SIG-M5 treated with dmso at 0.1 percent for 504 hours (cell line): Measurements from ENCODE around the gene LAMB1.
"Not testable (repeated sequence)": the region's sequence is repeated elsewhere in the genome, so short reads cannot be mapped to it uniquely, and the experiment has no call there.

Experiments used
- DNase-seq: peaks from one replicate; lab custom pipeline; 2025; ENCODE audit not compliant: unreplicated experiment; lab: John Stamatoyannopoulos, UW

Gene LAMB1

DNA sequence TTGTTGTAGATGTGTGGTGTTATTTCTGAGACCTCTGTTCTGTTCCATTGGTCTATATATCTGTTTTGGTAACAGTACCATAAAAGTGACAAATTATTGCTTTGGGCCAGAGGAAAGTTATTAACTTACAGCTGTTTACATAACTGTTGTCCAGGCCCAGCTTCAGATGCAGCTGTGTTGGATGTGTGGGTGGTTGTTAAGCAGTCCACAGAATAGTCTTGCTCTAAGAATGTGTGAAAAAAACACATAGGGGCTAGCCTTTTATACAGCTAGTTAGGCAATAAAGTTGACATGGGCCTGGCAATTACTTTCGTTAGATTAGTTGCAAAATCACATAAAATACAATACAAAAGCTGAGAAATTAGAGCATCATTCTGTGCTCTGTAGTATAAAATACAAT, 80.1 kb downstream of the LAMB1 start:
- DNase-seq = no peak

DNA sequence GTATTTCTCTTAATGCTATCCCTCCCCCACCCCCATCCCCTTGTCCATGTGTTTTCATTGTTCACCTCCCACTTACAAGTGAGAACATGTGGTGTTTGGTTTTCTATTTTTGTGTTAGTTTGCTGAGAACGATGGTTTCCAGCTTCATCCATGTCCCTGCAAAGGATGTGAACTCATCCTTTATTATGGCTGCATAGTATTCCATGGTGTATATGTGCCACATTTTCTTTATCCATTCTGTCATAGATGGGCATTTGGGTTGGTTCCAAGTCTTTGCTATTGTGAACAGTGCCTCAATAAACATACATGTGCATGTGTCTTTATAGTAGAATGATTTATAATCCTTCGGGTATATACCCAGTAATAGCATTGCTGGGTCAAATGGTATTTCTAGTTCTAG, 81.1 kb downstream of the LAMB1 start:
- DNase-seq = not testable (repeated sequence)

DNA sequence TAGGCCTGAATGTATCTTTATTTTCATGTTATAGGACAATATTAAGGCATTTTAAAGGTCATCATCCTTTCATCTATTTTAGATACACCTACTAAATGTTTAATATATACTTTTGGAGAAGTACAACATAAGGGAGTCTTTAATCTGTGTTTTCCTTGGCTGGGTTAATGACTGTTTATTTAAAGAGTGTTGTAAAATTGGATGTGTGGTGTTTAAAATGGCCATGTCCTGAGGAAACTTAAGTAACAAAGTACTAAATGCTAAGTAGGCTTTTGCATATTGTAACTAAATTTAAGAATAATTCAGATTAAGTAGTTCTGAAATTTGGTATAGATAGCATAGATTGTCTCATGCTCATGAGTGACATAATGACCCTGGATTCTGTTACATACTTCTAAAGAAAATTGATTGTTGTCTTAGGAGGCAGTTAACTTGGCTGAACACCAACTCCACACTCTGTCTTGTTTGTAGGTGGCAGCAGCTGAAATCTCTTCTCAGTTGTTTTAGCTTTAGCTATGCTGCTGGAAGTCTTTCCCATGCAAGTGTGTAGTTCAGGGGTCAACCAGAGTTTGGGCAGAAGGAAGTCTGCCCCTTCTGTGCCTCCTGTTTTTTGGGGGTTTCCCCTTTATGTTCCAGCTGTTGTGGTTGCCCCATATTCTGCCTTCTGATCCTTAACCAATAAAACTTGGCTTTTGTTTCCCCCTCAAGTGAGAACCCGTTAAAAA, 82.8 kb downstream of the LAMB1 start:
- DNase-seq = no peak

DNA sequence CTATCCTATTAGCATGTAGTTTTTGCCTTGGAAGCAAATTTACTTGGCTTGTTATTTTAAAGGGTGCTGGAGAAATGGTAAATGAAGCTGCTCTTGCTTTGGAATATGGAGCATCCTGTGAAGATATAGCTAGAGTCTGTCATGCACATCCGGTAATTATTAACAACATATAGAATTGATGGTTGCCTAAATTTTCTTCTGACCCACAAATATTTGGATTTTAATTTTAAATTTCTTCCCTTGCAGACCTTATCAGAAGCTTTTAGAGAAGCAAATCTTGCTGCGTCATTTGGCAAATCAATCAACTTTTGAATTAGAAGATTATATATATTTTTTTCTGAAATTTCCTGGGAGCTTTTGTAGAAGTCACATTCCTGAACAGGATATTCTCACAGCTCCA, 84.0 kb downstream of the LAMB1 start:
- no peak for DNase-seq

DNA sequence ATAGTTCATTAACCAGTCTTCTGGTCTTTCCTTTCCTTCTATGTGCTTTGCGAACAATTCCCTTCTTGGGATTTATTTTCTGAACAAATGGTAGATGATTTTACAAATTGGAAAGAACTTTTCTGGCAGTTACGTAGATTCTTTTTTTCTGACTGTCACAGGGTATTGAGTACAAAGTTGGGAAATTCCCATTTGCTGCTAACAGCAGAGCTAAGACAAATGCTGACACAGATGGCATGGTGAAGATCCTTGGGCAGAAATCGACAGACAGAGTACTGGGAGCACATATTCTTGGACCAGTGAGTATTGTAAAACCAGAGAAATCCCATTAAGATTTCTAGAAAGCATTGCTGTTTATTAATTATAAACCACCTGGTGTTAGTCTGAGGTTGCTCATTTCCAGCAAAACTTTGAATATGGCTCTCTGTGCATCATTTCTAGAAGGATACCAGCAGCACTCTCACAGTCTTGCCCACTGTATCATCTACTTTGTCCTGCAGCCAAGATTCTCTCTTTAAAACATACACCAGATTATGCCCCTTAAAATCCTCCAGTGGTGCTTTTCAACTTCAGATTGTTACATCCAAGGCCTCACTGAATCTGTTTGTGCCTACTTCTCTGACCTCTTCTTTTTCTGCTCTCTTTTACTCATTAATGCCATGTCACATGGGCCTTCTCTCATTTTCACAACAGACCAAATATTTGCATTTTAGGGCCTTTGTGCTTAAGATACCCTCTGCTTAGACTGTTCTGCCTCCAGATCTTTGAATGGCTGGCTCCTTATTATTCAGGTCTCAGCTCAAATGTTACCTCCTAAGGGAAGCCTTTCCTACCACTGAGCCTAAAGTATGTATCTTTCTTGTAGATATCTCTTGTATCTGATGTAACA, 85.0 kb downstream of the LAMB1 start:
- no peak for DNase-seq

DNA sequence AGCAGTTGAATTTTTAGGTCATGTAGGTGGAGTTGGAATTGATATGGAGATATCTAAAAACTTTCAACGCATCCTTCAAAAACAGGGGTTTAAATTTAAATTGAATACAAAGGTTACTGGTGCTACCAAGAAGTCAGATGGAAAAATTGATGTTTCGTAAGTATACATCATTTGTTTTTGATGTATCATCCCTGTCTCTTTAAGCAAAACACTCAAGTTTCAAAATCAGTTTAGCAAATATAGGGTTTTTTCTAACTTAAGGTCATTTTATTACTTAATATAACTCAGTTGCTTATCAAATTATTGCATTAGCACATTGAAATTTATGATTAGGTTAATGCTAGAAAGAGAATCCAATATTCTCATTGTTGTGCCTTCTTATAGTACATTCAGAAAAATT, 87.4 kb downstream of the LAMB1 start:
- DNase-seq = no peak

DNA sequence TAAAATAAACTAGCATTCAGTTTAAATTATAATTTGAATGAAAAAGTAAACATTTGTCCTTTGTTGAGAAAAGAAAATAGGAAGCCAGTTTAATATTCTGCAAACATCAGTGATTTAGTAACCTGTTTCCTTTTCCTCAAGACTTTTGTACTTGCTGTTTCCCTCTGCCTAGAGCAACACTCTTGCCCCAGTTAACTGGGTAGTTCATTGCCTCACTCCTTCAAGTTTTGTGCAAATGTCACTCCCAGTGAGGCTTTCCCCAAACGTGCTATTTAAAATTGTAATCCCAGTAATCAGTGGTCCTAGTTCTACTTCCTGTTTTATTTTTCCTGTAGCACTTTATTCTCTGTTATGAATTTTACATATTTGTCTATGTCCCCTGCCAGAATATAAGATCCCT, 88.1 kb downstream of the LAMB1 start:
- peak; percentile 9 for DNase-seq

DNA sequence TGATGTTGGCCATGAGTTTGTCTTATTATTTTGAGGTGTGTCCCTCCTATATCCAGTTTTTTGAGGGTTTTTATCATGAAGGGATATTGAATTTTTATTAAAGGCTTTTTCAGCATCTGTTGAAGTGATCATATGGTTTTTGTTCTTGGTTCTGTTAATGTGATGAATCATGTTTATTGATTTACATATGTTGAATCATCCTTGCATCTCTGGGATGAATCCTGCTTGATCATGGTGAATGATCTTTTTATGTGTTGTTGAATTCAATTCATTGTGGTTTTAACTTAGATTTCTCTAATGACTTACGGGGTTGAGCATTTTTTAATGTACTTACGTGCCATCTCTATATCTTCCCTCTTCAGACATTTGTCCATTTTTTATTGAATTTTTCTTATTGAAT, 89.1 kb downstream of the LAMB1 start:
- DNase-seq = no peak

DNA sequence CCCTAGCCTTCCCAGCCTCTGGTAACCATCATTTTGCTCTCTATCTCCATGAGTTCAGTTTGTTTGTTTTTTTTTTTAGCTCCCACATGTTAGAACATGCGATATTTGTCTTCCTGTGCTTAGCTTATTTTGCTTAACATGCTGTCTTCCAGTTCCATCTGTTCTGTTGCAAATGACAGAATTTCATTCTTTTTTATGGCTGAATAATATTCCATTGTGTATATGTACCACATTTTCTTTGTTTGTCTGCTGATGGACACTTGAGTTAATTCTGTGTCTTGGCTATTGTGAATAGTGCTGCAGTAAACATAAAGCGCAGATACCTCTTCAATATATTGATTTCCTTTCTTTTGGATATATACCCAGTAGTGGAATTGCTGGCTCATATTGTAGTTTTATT, 91.0 kb downstream of the LAMB1 start:
- no peak for DNase-seq

DNA sequence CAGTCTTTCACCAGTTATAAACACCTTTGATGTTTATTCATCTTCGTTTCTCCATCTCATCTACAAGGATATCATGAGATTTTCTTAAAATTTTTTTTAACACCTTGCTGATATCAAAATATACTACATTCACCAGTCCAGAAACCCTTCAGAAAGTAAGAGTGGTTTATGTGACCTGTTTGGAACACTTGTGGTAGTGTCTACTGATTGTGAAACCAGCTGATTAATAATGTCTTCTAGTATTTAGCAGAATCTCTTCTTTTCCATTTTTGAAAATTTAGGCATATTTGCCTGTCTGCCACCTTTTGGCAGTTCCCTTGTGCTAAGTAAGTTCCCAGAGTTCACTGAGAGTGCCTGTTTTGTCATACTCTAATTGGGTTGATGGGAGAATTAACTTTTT, 93.5 kb downstream of the LAMB1 start:
- no peak for DNase-seq

DNA sequence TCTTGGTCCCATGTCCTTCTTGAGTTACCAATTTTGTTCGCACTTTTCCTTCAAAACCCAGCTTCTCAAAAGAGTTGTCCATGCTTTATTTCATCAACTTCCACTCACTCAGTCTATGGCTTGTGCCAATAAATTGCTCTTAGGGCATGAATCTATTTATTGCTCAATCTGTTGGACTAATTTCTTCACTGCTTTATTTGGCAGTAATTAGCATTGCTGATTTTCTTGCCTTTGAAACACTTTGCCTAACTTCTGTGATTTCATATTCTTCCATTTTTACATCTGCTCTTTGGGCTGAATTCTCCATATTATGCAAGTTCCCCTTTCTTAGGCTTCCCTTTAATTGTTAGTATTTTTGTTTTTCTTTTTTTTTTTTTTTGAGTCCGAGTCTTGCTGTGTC, 95.2 kb downstream of the LAMB1 start:
- DNase-seq = peak; percentile 73

DNA sequence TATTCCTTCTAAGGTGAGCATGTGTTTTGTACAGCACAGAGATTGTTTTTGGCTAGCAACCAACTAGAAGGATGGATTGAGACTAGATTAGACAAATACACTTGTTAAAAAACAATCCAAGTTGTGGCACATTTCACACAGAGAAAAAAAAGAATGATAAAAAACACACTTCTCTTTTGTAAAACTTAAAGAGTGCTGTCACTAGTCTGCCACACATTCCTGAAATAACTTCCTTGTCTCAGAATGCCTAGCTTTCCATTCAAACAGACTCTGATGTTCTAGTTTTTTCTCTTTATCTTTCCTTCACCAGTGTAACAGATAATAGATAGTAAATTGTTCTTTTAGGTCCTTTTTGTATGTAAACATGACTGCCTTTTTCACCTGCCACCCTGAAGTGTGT, 100.6 kb downstream of the LAMB1 start:
- DNase-seq = no peak

DNA sequence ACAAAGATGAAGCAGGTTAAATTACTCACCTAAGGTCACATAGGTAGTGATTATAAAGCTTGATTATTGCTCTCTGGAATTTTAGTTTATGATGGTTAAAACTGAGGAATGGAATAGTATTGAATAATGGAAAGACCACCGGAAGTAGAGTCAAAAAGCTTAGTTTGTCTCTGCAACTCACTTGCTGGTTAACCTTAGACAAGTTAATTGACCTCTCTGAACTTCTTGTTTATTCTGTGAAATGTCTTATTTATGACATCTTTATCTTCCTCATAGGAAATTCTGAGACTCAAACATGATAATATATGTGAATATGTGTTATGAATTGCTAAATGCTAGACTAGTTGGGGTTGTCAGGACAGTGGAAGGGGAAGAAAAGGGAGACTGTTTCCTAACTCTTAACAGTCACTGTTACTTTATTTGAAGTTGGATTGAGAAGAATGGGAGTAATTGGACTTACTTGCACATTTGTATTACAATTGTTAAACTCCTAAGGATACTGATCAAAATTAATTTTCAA, 102.4 kb downstream of the LAMB1 start:
- DNase-seq = no peak

DNA sequence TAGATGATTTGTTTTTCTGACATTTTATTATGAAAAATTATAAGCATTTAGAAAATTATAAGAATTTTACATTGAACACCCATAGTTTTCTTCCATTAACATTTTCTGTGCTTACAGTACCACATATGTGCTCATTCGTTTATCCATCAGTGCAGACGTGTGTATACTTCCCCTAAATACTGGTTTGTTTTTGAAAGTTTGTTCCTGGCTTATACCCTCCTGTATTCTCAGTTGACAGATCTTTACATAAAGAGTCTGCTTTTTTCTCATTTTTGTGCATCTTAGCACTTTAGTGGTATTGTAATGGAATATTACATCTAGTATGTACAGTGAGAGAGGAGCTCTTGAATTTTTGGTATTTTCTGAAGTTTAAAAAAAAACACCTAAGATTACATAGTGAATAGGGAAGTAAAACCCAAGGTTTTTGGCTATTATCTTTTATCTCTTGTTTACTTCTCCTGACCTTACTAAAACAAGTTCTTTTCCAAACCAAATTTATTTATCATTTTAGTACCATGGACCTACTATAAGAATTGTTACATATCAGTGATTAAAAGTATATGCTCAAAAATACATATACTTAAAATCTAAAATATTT, 103.9 kb downstream of the LAMB1 start:
- DNase-seq = peak; percentile 15

DNA sequence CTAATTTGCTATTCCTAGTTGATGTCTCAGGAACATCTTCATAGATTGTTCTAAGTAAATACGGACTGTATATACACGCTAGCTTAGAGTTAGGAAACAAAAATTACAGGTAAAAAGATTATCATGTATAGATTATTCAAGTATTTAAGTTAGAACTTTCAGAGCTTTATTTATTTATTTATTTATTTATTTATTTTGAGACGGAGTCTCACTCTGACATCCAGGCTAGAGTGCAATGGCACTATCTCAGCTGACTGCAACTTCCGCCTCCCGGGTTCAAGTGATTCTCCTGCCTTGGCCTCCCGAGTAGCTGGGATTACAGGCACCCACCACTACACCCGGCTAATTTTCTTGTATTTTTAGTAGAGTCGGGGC, 110.6 kb downstream of the LAMB1 start:
- not testable (repeated sequence) for DNase-seq

DNA sequence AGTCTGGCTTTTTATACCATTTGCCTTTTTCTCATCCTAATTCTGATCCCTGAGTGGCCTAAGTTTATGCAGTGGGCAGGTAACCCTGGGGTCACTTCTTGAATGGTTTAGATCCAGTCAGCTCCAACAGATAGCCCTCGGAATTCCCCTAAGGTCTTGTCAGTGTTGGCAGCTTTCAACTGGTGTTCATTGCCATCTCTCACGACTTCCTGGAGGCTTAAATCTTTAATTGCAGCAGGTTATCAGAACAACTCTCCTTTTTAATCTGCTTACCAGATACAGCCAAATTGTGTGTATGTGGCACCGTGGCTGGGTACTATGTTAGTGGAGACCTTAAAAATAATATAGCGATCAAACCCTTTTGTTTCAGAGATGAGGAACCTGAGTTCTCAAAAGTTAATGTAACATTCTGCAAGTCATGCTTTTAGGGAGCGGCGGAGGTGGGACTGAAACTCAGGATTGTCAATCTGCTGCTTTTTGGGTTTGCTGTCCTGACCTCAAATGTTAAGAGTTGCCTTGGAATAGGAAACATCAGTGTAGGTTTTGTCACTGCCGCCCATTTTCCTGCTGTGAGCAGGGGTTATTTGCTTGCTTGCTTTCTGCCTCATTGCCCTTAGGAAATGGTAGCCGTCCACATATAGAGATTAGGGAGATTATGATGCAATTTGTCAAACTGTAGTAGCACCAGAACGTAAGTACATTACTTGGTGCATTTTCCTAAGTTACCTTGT, 111.2 kb downstream of the LAMB1 start:
- DNase-seq = peak; percentile 55

DNA sequence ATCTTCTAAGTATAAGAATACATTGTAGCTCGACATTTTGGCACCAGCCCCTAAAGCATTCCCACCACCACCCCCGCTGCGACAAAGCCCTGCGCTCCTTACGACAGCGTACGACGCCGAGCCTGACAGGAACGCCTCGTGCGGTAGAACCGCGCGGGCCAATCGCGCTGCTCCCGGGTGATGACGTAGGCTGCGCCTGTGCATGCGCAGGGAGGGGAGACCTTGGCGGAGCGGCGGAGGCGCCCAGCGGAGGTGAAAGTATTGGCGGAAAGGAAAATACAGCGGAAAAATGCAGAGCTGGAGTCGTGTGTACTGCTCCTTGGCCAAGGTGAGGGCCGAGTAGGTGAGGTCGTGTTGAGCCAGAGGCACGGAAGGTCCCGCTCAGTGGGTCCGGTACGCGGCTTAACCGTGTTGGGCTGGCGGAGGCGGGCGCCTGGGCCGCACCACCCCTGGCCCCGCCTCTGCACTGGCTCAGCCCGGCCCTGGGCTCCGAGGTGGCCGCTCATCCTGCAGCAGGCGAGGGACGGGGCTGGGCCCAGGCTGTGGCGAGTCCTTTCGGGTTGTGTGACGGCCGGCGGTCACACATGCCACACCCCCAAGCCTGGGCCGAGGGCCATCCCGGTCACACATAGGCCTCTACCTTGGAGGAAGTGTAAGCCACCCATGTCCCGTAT, 111.9 kb downstream of the LAMB1 start, which contains the start of gene DLD:
TSS of gene DLD (plus strand) at position 222 of the 674 bp plus-strand sequence. CDS start at position 290, 68 bp downstream.
- peak; percentile 87 for DNase-seq

DNA sequence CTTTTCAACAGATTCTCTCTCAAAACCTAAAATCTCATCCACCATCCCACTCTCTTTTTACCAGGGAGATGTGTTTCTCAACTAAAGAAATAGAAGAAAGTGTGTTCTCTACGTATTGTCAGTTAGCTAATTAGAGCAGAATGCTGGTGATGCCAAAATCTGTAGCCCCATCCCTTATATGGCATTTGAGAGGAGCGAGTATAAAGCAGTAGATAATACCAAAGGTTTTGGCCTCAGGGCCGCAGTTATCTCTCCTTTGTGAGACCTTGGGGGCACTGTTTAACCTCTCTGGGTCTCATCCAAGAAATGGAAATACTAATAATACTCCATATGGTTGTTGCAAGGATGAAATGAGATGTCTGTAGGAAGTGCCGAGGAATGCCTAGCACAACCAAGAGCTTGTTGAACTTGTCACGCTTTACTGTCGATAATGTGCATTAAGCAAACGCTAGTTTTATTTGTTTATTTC, 112.4 kb downstream of the LAMB1 start:
- no peak for DNase-seq

DNA sequence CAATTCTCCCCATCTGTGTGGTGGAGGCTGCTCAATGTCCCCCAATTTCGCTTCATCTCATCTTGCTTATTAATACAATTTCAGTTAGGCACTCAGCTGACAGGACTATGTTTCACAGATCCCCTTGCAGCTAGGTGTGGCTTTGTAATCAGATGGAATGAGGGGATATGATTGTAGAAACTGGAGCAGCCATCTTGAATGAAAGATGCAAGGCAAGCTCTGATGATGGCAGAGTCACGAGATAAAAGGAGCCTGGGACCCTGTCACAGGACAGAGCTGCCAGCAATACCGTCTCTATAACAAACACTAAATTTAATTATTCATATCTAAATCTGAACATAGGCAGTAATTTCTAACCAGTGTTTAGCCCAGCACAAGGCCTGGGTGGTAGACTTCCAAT, 113.0 kb downstream of the LAMB1 start:
- DNase-seq = no peak

DNA sequence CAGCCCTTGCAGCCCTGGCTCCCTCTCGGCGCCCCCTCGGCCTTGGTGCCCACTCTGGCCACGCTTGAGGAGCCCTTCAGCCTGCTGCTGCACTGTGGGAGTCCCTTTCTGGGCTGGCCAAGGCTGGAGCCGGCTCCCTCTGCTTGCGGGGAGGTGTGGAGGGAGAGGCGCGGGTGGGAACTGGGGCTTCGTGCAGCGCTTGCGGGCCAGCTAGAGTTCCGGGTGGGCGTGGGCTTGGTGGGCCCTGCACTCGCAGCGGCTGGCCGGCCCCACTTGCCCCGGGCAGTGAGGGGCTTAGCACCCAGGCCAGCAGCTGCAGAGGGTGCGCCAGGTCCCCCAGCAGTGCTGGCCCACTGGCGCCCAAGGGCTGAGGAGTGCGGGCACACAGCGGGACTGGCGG, 115.1 kb downstream of the LAMB1 start:
- not testable (repeated sequence) for DNase-seq
